ENCODE measurements around the gene KCTD5.

KCTD5 gene

DNA sequence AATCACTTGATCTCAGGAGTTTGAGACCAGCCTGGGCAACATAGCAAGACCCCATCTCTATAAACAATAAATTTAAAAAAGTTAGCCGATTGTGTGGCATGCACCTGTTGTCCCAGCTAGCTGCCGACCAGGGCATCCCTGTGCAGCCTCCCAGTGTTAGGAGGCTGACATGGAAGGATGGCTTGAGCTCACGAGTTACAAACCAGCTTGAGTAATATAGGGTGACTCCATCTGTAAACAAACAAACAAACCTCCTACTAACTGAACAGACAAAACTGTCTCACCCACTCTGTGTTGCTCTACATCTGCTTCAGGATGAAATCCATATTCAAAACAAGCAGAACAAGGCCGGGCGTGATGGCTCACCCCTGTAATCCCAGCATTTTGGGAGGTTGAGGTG, 44.6 kb downstream of the KCTD5 start:
- no peak for DNase-seq (ENCODE audit: low spot score)

DNA sequence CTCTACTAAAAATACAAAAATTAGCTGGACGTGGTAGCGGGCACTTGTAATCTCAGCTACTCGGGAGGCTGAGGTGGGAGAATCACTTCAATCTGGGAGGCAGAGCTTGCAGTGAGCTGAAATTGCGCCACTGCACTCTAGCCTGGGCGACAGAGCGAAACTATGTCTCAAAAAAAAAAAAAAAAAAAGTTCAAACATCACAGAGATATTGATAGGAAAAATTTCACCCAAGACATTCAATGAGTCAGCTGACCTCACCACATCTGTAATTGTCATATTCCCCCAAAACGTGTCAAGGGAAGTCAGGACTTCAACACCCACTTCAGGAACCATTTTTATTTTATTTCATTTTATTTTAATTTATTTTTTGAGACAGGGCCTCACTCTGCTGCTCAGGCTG, 45.7 kb downstream of the KCTD5 start:
- no peak for DNase-seq (ENCODE audit: low spot score)

DNA sequence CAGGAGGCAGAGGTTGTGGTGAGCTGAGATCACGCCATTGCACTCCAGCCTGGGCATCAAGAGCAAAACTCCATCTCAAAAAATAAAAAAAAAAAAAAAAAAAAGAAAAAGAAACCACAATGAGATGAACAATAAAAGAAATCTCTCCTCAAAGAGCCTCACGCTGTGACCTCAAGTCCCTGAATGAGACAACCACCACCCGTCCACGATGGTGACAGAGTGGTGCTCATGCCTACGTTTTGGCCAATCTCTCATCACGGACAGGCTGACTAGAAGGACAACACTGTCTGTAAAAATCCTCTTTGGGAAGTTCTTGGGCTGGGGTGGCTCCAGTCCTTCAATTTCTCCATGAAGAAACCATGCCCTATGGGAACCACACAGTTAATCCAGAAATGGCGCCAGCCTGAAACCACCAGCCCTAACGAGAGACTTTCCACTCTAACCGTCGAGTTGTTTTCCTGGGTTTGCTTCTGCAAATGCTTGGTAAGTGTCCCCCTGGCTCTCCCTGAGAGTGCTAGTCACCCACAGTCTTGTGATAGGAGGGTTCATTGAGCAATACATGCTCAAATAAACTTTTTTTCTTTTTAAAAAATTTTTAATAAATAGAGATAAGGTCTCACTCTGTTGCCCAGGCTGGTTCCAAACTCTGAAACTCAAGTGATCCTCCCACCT, 52.7 kb downstream of the KCTD5 start:
- DNase-seq (ENCODE audit: low spot score) = no peak

DNA sequence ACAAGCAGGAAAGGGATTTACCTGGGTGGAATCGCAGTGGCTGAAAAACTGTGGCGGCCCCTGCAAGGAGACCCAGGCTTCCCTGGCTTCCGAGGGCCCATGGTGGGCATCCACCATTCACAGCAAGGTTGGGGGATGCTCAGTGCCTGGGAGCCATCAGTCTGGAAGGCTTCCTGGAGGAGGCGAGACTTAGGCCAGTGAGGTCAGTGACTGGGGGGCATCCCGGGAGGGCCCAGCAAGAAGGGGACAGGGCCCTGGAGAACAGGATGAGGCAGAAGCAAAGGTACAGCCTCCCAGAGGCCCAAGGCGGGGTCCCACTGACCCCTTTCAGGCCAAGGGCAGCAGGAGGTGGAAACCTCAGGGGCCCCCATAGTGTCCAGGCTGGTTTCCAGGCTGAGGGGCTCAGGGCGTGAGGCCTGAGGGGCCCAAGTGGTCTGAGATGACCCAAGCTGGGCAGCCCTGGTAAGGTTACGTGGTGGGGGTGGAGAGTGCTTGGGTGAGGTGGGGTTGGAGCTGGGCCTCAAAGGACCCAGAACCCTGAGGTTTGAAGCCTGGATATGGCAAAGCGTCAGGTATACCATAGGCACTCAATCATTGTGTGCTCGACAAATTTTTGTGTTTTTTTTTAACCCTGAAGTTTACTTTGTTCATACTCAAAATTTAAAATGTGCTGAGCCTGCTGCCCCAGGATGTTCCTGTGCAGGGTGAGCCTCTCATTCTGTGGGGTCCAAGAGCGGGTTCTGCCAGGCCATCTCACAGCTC, 54.3 kb downstream of the KCTD5 start:
- no peak for DNase-seq (ENCODE audit: low spot score)

DNA sequence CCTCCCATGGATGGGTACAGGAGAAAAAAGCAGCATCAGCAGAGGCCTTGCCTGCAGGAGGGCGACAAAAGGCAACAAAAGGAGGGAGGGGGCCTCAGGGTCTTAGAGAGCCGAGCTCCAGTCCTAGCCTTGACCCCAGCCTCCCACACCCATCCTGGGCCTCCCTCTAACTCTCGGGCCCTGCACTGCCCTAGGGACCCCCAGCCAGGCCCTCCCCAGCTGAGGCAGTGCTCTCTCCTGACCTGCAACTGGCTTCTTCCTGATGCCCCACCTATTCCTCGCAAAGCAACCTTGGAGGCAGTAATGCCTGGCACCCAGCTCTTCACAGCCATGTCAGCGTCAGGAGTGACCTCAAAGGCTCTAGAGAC, 54.9 kb downstream of the KCTD5 start:
- no peak for DNase-seq (ENCODE audit: low spot score)

DNA sequence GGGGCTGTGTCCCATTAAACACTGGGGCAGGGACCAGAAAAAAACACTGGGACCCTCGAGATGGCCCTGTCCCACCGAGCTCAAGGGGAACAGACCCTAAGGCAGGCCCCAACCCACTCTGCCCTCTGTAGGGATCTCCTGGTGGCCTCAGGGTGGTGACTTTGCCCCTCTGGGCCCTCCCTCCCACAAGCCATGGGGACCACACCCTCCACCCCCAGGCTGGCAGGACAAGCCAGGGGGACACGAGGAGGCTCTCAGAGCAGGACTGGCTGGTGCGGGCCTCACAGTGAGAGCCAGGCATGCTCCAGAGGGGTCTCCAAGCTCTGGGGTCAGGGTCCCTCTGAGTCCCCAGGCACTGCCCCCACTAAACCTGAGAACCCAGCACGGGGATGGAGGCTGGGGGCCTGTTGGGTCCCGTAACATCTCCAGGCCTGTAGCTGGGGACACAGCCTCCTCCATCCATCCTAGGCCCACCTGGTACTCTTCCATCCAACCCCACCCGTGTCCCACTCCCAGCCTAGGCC, 55.6 kb downstream of the KCTD5 start:
- no peak for DNase-seq (ENCODE audit: low spot score)

DNA sequence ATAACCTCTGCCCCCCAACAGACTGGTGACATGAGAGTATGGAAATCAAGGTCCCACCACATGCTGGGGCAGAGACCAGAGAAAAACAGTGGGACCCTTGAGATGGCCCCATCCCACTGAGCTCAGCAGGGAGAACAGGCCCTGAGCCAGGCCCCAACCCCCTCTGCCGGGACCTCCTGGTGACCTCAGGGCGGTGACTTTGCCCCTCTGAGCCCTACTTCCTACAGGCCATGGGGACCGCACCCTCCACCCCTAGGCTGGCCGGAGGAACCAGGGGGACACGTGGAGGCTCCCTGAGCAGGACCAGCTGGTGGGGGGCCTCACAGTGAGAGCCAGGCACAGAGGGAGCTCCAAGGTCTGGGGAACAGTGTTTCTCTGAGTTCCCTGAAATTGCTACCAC, 56.3 kb downstream of the KCTD5 start:
- no peak for DNase-seq (ENCODE audit: low spot score)

DNA sequence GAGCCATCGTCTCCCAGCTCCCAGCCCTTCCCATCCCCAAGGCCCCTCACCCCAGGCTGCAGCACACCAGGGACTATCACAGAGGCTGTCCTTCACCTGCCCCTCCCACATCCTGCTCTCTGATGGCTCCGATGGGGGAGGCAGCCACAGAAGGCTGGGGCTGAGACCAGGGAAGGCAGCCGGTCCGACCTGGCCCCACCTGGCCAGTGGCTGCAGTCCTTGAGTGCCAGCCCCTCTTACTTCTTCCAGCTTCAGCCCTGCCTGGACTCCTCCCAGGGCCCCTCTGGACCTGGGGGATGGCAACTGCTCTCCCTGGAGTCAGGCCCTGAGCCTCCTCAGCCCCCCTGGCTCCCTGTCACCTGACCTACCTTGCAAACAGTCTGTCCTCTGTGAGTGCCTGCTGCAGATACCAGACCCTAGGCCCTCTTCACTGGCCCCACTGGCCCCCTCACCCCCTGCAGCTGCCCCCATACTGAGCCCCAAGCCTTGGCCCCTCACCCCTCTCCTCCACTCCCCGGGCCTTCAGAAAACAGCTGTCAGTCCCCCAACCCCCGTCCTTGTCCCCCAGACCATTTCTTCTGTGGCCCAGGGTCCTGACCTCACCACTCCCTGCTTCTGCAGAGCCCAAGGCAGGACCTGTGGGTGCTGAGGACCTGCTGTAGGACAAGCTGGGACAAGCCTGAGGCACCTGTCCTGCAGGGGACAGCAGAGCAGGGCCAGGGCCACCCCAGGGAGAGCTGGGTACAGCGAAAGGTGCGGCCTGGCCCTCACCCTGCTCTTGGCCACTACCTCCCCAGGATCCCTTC, 57.5 kb downstream of the KCTD5 start:
- no peak for DNase-seq (ENCODE audit: low spot score)

DNA sequence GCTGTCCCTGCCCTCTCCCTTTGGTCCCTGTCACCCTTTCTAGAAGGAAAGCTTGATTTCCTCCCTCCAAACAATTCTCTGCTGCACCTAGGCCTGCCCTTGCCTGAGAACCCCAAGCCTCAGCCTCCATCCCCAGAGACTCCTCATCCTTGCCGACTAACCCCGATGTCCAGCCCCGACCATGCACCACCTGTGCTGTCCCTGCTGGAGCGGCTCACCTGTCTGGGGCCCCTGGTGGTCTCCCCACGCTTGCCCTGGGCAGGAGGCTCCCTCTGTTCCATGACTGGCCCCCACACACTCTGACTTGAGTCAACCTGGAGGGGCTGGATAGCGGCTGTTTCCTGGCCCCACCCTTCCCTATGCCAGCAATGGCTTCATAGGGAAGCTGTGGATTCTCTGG, 58.2 kb downstream of the KCTD5 start:
- DNase-seq (ENCODE audit: low spot score) = no peak

DNA sequence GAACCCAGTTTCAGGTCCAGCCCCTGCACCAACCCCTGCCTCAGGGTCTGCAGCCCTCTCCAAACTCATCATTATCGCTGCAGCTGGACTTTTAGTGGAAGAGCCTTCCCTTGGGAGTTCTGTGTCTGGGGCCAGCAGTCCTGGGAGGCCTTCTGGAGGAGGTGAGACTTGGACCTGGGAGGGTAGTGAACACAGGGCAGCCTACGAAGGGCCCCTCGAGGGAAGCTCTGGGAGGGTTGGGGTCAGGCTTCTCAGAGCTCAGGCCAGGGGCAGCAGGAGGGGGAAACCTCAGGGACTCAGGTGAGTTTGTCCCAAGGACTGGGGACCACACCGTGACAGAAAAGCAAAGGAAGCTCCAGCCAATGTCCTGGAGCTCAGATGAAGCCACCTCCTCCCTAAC, 58.8 kb downstream of the KCTD5 start:
- no peak for DNase-seq (ENCODE audit: low spot score)

DNA sequence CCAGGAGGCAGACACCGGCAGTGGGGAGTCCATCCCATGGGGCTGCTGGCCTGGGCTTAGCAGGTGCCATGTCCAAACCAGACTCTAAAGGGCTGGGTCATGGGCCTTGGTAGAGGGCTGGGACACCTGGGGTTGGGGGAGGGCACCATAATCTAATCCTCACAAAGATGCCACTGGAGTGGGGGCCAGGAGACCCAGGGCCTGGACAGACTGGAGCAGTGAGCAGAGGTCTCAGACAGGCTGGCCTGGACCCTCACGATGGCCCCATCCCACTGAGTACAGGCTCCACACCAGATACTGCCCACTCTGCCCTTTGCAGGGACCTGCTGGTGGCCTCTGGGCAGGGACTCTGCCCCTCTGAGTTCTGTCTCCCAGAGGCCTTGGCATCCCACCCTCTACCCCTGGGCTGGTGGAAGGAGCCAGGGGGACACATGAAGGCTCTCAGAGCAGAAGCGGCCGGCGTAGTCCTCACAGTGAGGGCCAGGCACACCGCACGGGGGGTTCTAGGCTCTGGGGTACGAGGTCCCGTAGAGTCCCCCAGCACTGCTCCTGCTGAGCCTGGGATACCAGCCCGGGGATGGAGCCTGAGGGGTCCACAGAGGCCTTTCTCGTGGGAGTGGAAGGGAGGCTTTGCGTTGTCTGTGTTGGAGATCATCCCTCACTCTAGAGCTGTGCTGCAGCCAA, 60.1 kb downstream of the KCTD5 start:
- no peak for DNase-seq (ENCODE audit: low spot score)

DNA sequence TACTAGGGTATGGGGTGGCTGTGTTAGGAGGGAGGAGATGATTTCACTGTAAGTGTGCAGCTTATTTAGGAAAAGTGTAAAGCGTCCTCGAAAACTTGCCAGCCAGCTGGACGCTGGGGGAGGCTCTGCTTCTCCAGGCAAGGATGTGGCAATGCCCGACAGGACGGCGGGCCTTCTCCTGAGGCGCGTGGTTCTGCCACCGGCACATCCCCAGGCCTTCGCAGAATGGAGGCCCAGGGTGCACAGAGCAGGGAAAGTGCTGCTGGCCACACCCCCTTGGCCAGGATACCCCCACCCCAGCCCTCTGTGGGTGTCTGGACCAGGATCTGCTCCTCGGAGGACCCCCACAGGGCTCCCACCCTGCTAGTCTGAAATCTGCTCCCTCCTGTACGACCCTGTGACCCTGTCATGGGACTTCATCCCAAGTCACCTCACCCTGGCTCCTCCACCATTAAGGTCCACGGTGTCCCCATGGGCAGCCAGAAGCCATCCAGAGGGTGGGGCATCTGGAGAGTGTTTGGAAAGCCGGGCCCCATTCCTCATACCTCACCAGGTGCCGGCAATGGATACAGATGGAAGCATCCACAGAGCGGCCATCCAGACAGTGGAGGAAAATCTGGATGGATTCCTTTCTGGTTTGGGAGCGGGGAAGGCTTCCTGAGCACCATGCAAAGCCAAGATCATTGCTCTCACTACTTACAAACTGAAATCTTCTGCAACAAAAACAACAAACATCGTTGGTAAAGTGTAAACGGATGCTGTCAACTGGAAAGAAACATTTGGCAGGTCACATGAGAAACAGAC, 60.9 kb downstream of the KCTD5 start:
- no peak for DNase-seq (ENCODE audit: low spot score)

DNA sequence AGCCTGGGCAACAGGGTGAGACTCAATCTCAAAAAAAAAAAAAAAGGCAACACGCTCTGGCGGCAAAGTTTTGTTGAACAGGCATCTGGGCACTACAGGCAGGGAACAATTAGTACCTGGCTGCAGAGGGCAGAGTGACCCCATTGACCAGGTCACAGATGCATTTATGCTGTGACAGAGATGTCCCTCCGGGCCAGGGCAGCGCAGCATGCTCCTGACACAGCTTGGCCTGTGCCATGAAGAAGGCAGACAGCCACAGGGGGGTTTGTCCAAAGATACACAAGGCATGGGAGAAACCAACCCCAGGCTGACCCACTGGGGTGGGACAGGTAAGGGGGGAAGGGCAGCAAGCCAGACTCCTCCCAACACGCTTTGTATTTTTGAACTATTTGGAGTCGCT, 62.4 kb downstream of the KCTD5 start:
- no peak for DNase-seq (ENCODE audit: low spot score)

DNA sequence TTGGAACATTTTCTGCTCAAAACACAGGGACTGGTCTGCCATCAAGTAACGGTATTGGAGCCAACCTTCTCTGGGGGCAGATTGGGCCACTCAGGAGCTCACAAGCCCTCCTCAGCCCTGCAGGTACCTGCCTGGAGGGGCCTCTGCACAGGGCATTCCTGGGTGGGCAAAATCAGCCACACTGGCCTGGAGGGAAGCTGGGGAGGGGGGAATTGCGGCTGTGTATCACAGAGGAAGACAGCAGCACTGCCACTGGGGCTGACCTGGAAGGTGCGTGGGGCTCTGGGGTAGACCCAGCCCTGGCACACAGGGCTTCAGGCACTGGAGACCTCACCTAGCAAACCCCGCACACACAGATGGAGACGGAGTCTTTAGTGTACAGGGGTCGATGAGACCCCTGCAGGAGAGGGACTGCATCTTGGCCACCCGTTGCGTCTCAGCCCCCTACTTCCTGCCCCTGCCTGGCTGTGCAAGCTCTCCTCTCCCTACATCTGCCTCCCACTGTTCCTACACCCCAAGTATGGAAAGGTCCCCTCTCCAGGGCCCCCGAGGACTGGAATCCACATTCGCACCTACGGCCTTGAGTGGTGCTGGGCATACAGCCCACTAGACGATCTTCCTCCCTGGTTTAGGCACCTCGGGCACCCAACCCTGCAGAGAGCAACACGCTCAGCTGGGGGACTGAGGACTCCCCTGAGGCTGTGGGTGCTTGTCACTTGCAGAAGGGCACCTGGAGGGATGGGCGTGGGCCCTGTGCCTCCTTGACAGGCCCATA, 63.0 kb downstream of the KCTD5 start:
- no peak for DNase-seq (ENCODE audit: low spot score)

DNA sequence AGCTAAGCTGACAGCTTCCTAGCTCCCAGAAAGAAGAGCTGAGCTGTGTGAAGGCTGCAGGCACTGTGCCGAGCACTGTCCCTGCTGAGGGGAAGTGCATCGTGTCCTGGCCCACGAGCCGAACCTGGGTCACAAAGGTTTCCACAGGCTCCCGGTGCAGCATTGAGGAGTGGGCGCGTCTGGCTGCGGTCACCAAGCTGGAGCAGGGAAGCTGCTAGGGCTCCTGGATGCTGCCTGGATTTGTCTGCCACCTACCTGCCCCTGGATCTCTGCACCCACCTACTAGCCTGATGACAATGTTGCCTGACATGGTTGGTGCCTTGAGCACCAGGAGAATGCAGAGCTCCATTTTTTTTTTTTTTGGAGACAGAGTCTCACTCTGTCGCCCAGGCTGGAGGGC, 63.6 kb downstream of the KCTD5 start:
- DNase-seq (ENCODE audit: low spot score) = no peak

DNA sequence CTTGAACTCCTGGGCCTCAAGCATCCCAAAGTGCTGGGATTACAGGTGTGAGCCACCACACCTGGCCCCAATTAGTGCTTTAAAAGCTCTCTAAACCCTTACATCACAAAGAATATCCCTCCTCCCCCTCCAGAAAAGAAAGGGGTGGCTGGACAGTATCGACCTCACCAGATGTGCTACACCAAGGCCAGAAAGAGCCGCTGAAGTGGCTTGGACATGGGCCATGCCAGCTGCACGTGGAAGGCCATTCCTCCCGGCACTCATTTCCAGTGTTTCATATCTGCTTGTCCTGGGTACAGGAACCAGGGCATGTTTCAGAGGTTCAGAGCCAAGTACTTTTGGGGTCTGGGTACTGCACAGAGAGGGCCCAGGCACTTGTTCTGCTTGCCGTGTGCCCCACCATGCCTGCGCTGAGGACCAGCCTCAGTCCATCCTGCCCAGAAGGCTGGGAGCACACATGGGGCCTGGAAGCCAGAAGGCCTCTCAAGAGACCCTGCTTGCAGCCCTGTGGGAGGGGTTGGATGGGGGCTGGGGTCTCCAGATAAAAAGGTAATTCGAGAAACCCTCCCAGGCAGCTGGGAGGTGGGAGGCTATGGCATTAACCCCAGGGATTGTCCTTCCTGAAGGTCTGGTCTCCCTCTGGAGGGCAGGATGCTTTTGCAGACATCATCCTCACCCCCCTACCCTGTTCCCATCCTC, 66.6 kb downstream of the KCTD5 start:
- no peak for DNase-seq (ENCODE audit: low spot score)

DNA sequence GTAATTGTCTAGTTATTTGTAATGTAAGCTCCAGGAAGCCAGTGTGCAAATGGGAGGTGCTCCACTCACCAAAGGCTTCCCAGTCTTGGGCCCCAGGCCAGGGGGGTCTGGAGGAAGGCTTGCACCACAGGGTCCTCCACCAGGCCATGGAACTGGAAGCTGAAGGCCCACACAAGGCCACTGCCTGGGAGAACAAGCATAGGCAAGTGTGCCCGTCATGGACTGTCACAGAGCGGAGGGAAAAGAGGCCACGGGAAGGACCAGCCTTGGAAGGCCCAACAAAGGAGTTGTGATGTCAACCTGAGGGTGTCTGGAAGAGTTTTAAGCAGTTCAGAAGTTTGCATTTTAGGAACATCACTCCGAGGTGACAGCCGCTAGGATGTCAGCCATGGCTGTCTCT, 67.2 kb downstream of the KCTD5 start:
- DNase-seq (ENCODE audit: low spot score) = no peak

DNA sequence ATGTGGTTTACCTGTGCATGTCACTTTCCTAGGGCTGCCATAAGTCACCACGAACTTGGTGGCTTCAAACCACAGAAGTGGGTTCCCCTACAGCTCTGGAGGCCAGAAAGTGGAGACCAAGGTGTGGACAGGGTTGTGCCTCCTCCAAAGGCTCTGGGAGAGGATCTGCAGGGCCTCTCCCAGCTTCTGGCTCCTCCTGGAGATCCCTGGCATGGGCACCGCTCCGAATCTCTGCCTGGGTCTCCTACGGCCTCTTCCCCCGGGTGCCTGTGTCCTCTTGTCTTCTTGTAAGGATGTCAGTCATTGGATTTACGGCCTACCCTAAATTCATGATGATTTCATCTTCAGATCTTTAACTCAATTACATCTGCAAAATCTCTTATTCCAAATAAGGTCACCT, 67.6 kb downstream of the KCTD5 start:
- no peak for DNase-seq (ENCODE audit: low spot score)

DNA sequence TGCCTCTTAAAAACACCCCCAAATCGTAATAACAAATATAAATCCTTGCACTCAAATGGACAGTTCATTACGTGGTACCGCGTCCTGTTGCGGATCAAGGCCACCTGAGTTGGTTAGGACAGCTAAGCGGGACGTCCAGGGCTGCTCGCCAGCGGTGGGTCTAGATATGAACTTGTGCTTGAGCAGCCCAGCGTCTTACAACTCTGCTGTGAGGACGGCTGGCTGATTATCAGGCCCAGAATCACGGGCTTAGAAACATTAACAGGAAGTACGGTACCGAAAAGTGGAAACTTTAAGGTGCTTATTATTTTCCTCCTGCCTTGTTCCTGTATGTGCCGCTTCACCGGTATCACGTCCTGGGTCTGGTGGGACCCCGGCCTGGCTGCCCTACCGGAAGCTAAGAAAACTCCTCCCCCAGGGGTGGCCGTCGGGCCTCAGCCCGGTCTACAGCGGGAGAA, 69.3 kb downstream of the KCTD5 start:
- peak; percentile 45 for DNase-seq (ENCODE audit: low spot score)
